ENCODE data around the gene TBC1D9B. TPM values are rescaled to one million over a fixed set of nuclear protein-coding genes. Genes with fewer than 3 reads are reported as not detected.

TBC1D9B gene
- total and polyA plus RNA-seq, 9 of the 15 experiments (the other 6 are each of a cell fraction or from before 2014, with no cell fraction given): 2.9 to 59.1 (median 33.5) TPM

- no peaks in the 10 kb centered on the region for H3K79me2 ChIP-seq (ENCODE audit: control insufficient read depth, insufficient read depth, low read length)
- H3K36me3 ChIP-seq (ENCODE audit: control insufficient read depth, insufficient read depth, low read length): peaks cover 68% of the 10 kb centered on the region
- no peaks in the 10 kb centered on the region for H3K9me1 ChIP-seq (ENCODE audit: control insufficient read depth, insufficient read depth, low read length)
- H3K4me2 ChIP-seq (ENCODE audit: insufficient read depth, low read length): no peak overlapping the region
- in situ Hi-C loops (cut with MboI): no loop called here
- no peaks in the 10 kb centered on the region for H3K4me1 ChIP-seq (replicated peaks in 1 of 2; ENCODE audit: control insufficient read depth in 2 of 2, insufficient read depth in 2 of 2, low read length in 2 of 2)
- H3K9ac ChIP-seq (ENCODE audit: insufficient read depth in 1 of 2, low read depth in 2 of 2, low read length in 2 of 2): peak overlapping the region in 1 of 2 experiments; percentile 35; a peak in 1 of 4 replicates
- no peaks in the 10 kb centered on the region; the same call in 1 of the 2 replicates for H4K20me1 ChIP-seq (replicated peaks; ENCODE audit: control insufficient read depth, insufficient read depth, low read length)
- H2AFZ ChIP-seq (ENCODE audit: low read depth, low read length): no peak overlapping the region
- no TSS peak for BruUV-seq (replicated peaks)
- H3K9me3 ChIP-seq (replicated peaks; ENCODE audit: control insufficient read depth, insufficient read depth, low read depth, low read length): peaks cover 15% of the 10 kb centered on the region
- intact Hi-C loops (cut with micrococcal nuclease): no loop called here
- no peak for FAIRE-seq
- no peaks in the 10 kb centered on the region for H3K27me3 ChIP-seq (ENCODE audit: control insufficient read depth in 2 of 2, insufficient read depth in 2 of 2, low read length in 2 of 2)
- no peak overlapping the region for H3K4me3 ChIP-seq
- ChIA-PET POLR2A (no interaction called here), CTCF (ENCODE audit: low intra/inter-chr PET ratio) (no interaction called here)
- no peak overlapping the region for H3K27ac ChIP-seq (ENCODE audit: extremely low read depth, low read depth, low read length)
- ATAC-seq: no peak
- WGBS (ENCODE audit: insufficient coverage, low coverage, missing lambda C conversion rate): 98% methylated on average over 13 of the region's 13 CpGs
- DNase-seq (ENCODE audit: extremely low read depth in 1 of 4, low spot score in 3 of 4): no peak
- TF ChIP-seq KHSRP (IDR thresholded peaks at IDR 0.05) (no peak), RBM17 (IDR thresholded peaks at IDR 0.05; ENCODE audit: borderline replicate concordance, low read depth, low read length) (no peak), STAT5B (CRISPR knock-in tag; IDR thresholded peaks at IDR 0.05) (no peak), MAFG (tag; conservative IDR thresholded peaks at IDR 0.05) (no peak), E2F1 (CRISPR knock-in tag; IDR thresholded peaks at IDR 0.05) (no peak), TOE1 (IDR thresholded peaks at IDR 0.05; ENCODE audit: borderline replicate concordance) (no peak), TOE1 (CRISPR knock-in tag; IDR thresholded peaks at IDR 0.05; ENCODE audit: borderline replicate concordance, low read depth) (no peak), HDAC8 (tag; IDR thresholded peaks at IDR 0.05) (no peak), PHB (CRISPR knock-in tag; IDR thresholded peaks at IDR 0.05) (no peak), MAFK (IDR thresholded peaks at IDR 0.05; ENCODE audit: low read length) (no peak), FOXJ2 (tag; IDR thresholded peaks at IDR 0.05) (no peak), NFYB (IDR thresholded peaks at IDR 0.05; ENCODE audit: extremely low read depth, insufficient read length) (no peak), HDAC1 (IDR thresholded peaks at IDR 0.05) (no peak), TAF9B (IDR thresholded peaks at IDR 0.05; ENCODE audit: partially characterized antibody) (no peak), PATZ1 (CRISPR knock-in tag; IDR thresholded peaks at IDR 0.05; ENCODE audit: borderline replicate concordance) (no peak), GABPB1 (CRISPR knock-in tag; IDR thresholded peaks at IDR 0.05) (no peak)
- TF ChIP-seq, protein P1, sequence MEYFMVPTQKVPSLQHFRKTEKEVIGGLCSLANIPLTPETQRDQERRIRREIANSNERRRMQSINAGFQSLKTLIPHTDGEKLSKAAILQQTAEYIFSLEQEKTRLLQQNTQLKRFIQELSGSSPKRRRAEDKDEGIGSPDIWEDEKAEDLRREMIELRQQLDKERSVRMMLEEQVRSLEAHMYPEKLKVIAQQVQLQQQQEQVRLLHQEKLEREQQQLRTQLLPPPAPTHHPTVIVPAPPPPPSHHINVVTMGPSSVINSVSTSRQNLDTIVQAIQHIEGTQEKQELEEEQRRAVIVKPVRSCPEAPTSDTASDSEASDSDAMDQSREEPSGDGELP (CRISPR knock-in tag; IDR thresholded peaks at IDR 0.05; ENCODE audit: borderline replicate concordance): no peak
- TF ChIP-seq, protein P2, sequence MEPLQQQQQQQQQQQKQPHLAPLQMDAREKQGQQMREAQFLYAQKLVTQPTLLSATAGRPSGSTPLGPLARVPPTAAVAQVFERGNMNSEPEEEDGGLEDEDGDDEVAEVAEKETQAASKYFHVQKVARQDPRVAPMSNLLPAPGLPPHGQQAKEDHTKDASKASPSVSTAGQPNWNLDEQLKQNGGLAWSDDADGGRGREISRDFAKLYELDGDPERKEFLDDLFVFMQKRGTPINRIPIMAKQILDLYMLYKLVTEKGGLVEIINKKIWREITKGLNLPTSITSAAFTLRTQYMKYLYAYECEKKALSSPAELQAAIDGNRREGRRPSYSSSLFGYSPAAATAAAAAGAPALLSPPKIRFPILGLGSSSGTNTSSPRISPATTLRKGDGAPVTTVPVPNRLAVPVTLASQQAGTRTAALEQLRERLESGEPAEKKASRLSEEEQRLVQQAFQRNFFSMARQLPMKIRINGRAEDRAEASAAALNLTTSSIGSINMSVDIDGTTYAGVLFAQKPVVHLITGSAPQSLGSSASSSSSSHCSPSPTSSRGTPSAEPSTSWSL (CRISPR knock-in tag; IDR thresholded peaks at IDR 0.05; ENCODE audit: borderline replicate concordance): no peak
Measured at GRCh38 chr5:179879690-179880010, 28.0 kb downstream of the TBC1D9B start.

All from K562 (cell line).